NCI-H1694 (cell line): Measurements from ENCODE around the gene TIAM1.

ENCODE experiments used
- DNase-seq: peaks from one replicate; lab custom pipeline; 2025; lab: John Stamatoyannopoulos, UW

The TIAM1 gene

DNA sequence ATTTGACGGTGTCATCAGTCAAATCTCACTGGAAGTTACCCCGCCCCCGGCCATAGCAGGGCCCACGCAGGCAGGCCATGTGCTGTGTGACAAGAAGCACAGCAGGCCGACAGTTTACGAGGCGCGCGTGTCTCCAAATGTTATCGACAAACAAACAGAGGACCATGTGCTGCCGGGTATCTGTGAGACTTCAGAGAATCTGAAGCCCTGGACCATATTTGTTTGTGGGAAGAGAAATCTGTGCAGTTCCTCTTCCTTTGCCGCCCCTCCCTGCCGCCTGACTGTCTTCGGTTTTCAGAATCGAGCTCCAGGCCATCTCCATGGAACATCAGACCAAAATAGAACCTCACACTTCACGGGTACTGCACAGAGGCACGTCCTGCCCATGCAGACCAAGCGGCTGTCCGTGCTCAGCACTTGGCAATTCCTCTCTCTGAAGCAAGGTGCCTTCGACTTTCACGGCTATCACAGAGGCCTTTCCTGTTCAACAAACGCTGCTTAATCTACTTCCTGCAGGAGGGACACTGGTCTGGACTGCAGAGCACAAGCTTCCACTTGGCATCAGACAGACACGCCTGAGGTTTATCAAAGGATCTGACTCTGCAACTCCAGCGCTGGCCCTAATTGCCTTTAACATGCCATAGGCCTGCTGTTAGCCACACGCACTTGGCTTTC lies 170.0 kb downstream of the TIAM1 start:
- DNase-seq, result peak; percentile 21

GRCh38 chr21:31172328-31172727 lies 171.7 kb downstream of the TIAM1 start:
- no peak for DNase-seq

DNA sequence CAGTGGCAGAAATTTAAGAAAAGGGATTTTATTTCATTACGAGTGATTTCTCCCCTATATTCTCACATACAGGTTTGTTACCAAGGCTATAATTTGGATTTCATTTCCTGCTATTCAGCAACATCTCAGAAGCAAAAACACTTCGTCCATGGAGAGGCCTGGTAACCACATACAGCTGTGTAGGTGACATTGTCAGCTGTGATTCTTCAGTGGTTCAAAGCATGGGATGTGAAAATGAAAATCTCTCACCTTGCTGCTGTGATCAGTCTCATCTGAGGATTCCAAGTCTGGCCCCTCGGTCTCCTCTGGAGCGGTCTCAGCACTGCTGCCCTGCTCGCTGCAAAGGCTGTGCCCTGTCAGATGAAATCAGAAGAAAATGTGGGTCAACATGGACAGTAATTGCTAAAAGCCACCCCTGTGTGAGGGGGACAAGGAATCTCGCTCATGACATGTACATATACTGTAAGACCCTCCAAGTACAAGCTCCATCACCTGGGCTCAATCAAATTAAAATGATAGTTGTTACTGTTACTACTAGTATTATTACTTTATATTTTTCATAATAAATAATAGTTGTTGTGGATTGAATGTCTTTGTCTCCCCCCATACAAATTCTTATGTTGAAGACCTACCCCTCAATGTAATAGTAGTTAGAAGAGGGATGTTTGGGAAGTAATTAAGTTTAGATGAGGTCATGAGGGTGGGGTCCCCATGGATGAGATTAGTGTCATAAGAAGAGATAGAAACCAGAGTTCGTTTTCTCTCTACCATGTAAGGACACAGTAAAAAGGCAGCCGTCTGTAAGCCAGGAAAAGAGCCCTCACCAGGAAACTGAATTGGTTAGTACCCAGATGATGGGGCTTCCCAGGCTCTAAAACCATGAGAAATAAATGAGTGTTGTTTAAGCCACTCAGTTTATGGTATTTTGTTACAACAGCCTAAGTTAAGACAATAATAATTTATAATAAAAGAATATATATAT lies 179.1 kb downstream of the TIAM1 start:
- no peak for DNase-seq

- no peak for DNase-seq
Observed at GRCh38 chr21:31162827-31163226, 181.2 kb downstream of the TIAM1 start.

DNA sequence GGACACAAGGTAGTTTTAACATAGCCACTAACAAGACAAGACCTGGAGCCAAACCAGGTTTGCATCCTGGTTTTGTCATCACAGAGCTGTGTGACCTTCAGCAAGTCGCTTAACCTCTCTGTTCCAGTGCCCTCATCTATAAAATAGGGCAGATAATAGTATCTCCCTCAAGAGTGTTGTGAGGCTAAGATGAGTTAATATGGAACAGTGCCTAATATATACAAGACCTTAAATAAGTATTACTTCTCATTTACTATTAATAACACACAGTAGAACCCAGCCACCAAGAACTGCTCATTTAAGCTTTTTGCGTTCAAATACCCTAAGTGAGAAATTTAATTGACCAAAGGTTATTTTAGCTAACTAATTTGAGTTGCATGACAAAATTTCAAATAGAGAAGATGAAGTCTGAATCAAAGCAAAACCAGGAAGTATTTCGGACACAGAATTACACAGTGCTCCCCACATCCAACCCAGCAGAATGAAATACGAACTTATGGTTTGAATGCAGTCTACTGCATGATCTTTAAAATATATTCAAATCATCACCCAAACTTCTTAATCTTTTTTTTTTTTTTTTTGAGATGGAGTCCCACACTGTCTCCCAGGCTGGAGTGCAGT lies 181.9 kb downstream of the TIAM1 start:
- DNase-seq, result no peak

GRCh38 chr21:31161157-31161556 lies 182.9 kb downstream of the TIAM1 start:
- DNase-seq, result no peak

- no peak for DNase-seq
Observed at GRCh38 chr21:31159808-31160207, 184.3 kb downstream of the TIAM1 start.

DNA sequence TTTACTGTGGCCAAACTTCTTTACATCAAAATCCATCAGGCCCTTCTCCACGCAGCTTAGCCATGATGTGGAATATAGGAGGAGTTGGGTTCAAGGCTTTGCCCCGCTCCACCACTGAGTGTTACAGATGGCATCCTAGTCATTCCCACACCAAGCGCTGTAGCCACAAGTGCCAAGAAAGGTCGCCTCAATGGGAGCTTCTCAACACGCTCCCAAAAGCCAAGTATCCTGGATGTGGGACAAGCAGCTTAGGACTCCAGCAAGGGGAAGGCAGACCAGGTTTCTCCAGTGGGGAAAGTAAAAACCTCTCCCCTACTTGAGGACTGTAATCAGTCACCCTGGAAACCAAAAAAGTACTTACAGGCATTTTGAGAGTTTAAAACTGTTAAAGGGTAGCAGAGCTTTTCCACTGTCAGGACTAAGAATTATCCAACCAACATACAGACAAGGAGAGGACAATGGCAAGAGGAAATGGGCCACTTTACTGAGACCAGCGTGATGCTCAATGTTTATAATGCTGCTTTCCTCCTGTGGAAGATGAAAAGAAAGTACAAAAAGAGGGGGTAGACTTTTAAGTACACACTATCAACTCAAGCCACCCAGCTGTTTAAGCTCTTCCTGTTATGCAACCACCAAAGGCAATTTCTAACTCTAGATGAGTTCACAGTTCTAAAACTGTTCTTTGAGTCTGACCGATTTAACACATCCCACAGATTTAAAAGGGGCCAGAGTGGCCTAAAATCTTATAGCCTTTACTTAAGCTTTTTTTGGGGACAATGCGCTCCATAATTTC lies 185.1 kb downstream of the TIAM1 start:
- DNase-seq, result no peak

- no peak for DNase-seq
Observed at GRCh38 chr21:31157756-31158155, 186.3 kb downstream of the TIAM1 start.

- DNase-seq, result no peak
Observed at GRCh38 chr21:31156662-31157061, 187.4 kb downstream of the TIAM1 start.

DNA sequence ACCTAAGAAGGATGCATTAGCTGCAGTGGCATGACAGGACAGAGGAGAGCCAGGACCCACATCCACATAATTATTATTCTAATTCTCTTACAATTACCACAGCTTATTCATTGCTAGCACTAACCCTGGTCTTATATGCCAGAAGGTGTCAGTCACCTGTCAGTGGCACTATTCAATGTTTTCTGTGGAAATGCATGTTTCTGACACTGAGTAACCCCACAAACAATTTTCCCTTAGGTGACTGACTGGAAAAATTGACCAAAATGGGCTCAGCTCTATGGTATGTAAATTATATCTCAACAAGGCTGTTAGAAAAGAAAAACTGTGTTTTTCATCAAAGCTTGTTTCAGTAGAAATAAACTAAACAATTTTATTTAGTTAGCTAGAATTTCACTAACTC lies 187.9 kb downstream of the TIAM1 start:
- DNase-seq, result no peak

- no peak for DNase-seq
Observed at GRCh38 chr21:31151156-31152045, 192.7 kb downstream of the TIAM1 start.

DNA sequence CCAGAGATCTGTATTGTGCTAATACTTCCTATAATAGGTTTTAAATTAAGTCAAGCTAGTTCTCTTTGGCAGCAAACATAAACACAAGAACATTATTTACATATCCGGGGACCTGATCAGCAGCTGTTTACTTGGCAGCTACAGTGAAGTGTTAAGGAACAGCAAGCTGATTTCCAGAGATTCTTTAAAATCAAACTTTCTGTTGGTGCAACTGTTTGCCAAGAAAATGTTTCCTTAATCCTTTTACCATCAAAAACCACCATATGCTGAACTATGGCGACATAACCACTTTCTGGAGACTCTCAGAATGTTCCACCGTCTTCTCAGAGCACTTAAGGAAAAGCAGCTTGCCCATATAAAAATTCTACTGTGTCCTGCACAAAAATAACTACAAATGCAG lies 198.8 kb downstream of the TIAM1 start:
- DNase-seq, result no peak

- no peak for DNase-seq
Observed at GRCh38 chr21:31143036-31143435, 201.0 kb downstream of the TIAM1 start.

DNA sequence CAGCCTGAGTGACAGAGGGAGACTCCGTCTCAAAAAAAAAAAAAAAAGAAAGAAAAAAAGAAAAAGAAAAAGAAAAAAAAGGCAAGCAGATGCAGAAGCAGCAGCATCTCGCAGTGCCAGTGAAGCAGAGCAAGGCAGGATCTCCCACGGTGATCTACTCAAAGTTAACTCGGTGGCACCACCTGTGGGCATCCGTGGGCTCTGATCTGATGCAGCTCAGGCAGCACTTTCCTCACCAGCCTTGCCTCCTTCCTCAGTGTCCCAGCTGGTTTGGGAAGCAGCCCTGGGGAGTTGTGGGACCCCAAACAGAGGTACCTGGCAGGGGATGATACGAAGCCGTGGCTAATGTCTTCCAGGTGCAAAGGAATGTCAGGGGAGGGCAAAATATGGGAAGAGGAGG lies 201.5 kb downstream of the TIAM1 start:
- DNase-seq, result no peak

GRCh38 chr21:31141389-31142000 lies 202.6 kb downstream of the TIAM1 start:
- no peak for DNase-seq

- no peak for DNase-seq
Observed at GRCh38 chr21:31140676-31141075, 203.4 kb downstream of the TIAM1 start.

DNA sequence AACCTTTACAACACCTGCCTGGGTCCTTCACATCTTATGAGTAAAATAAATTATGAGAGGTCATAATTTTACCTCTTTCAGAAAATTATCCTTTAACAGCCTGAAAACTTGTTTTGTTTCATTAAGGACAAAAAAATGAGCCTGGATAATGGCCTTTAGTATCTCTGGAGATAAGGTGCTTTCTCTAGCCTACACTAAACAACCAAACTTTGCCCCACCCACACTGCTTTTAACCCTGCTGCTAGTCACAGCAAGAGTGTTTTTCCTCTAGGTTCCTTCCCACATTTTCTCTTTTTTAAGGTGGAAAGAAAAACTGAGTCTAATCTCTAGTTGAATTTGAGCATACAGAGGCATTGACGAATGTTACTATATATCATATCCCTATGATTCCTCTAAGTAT lies 204.0 kb downstream of the TIAM1 start:
- DNase-seq, result no peak

GRCh38 chr21:31137960-31138359 lies 206.1 kb downstream of the TIAM1 start:
- no peak for DNase-seq

DNA sequence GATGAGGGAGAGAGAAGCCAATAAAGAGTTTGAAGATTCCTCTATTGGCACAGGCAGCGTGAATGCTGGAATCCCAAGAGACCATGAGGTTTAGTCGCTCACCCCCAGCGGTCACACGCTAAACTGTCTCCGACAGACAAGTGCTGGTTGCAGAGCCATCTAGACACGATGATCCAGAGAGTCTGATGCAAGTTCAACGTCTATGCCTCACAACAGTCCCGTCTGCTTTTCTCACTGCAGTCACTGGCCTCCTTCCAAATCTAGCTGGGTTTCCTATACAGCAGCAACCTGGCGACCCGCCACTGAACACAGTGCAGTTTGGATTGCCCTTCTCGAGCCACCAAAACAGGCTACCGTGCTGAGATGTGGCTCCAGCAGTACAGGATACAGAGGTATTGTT lies 207.2 kb downstream of the TIAM1 start:
- DNase-seq, result peak; percentile 98
